ENCODE measurements around the gene AAK1. TPM values are rescaled to one million over a fixed set of nuclear protein-coding genes. Genes with fewer than 3 reads are reported as not detected.

AAK1 gene
- total RNA-seq (2014; rRNA removed) (46.8 and 47.9 TPM in 2 replicates), Bru-seq, nascent RNA (percentile 92 among the genes with signal in this experiment), BruChase-seq, experiment 1, labeled RNA remaining after a 6-hour chase (percentile 82 among the genes with signal in this experiment), BruChase-seq, experiment 2, labeled RNA remaining after a 2-hour chase (percentile 83 among the genes with signal in this experiment)
- long read RNA-seq, transcript AAK1-208 (2 exons, 453 nt): major isoform, 10 of 68 reads
- long read RNA-seq, partial matches to known transcripts: 3 of 68 reads
- long read RNA-seq, other reads (novel, unspliced or antisense): 53 of 68 reads

GRCh38 chr2:69643602-69644505 is at the start of gene AAK1:
Gene AAK1 (minus strand): TSS chr2:69643739. CDS start chr2:69643040, 699 bp downstream.
- TSS peak; percentile 60 for BruUV-seq (replicated peaks)
- TF ChIP-seq EZH2phosphoT487 (IDR thresholded peaks at IDR 0.05; ENCODE audit: borderline replicate concordance, low read length) (no peak), EZH2 (IDR thresholded peaks at IDR 0.05; ENCODE audit: low read length, unreplicated experiment) (no peak)
- H3K79me2 ChIP-seq (ENCODE audit: low read length): peaks cover 58% of the 10 kb centered on the region

GRCh38 chr2:69692424-69692823 is 48.9 kb upstream of the AAK1 start:
- peak; percentile 89 for DNase-seq
- Histone ChIP-seq H3K4me3 (ENCODE audit: low read length) (no peak overlapping the region), H3K4me1 (ENCODE audit: insufficient read depth, low read length) (peaks cover 43% of the 10 kb centered on the region), H3K9me2 (replicated peaks; ENCODE audit: low read length) (no peaks in the 10 kb centered on the region), H3K79me2 (ENCODE audit: low read length) (no peaks in the 10 kb centered on the region), H3K9me3 (ENCODE audit: low read length) (no peaks in the 10 kb centered on the region), H3K27me3 (ENCODE audit: low read length) (no peaks in the 10 kb centered on the region), H3K9ac (ENCODE audit: low read length) (no peak overlapping the region), H3K27ac (ENCODE audit: low read length) (peak overlapping the region; percentile 51), H4K20me1 (ENCODE audit: low read length) (no peaks in the 10 kb centered on the region), H3K4me2 (ENCODE audit: low read length) (peak overlapping the region; percentile 42; the same call in 1 of the 2 replicates), H2AFZ (ENCODE audit: low read length) (no peak overlapping the region), H3F3A (ENCODE audit: low read length, unreplicated experiment) (peaks cover 5% of the 10 kb centered on the region), H3K36me3 (ENCODE audit: low read depth, low read length) (no peaks in the 10 kb centered on the region)
- BruUV-seq (replicated peaks): no TSS peak
- ATAC-seq: peak; percentile 50
- intact Hi-C loops (cut with micrococcal nuclease): no loop called here
- ChIA-PET CTCF (no interaction called here), POLR2A (ENCODE audit: unreplicated experiment) (no interaction called here)
- TF ChIP-seq CTCF (conservative IDR thresholded peaks at IDR 0.05; ENCODE audit: low read depth, low read length) (no peak), EZH2 (IDR thresholded peaks at IDR 0.05; ENCODE audit: low read length, unreplicated experiment) (no peak), EZH2phosphoT487 (IDR thresholded peaks at IDR 0.05; ENCODE audit: borderline replicate concordance, low read length) (no peak)

More at GRCh38 chr2:69643602-69644505, at the start of gene AAK1:
- 0 out of 2 replicates have a peak, but pooled peaks cover 3% of the 10 kb centered on the region for H3K36me3 ChIP-seq (ENCODE audit: low read depth, low read length)
- no peaks in the 10 kb centered on the region for H3K9me3 ChIP-seq (ENCODE audit: low read length)
- peak within 1 kb of the TSS; percentile 93 for H3K9ac ChIP-seq (ENCODE audit: low read length)
- peak; percentile 75 for ATAC-seq
- DNase-seq: peak; percentile 86
- CTCF ChIA-PET: interaction anchor here (0.6 kb wide), 1 partner anchor 17 kb away, joined by 5 read pairs; no protein-coding TSS in a partner anchor
- H4K20me1 ChIP-seq (ENCODE audit: low read length): peaks cover 7% of the 10 kb centered on the region
- peaks cover 37% of the 10 kb centered on the region for H3K4me1 ChIP-seq (ENCODE audit: insufficient read depth, low read length)
- no peaks in the 10 kb centered on the region for H3K9me2 ChIP-seq (replicated peaks; ENCODE audit: low read length)
- peak within 1 kb of the TSS; percentile 89 for H3K4me3 ChIP-seq (ENCODE audit: low read length)
- H3K4me2 ChIP-seq (ENCODE audit: low read length): peak within 1 kb of the TSS; percentile 89
- POLR2A ChIA-PET (ENCODE audit: unreplicated experiment): interaction anchor here (1.2 kb wide), 1 partner anchor 52 kb away, joined by 4 read pairs; no protein-coding TSS in a partner anchor
- H3K27ac ChIP-seq (ENCODE audit: low read length): peak within 1 kb of the TSS; percentile 94
- H3F3A ChIP-seq (ENCODE audit: low read length, unreplicated experiment): no peaks in the 10 kb centered on the region
- intact Hi-C loops (cut with micrococcal nuclease): loop anchor here (1.0 to 5.0 kb wide), 5 partner anchors 33 to 83 kb away; no protein-coding TSS in a partner anchor
- H2AFZ ChIP-seq (ENCODE audit: low read length): peak within 1 kb of the TSS; percentile 94
- H3K27me3 ChIP-seq (ENCODE audit: low read length): no peaks in the 10 kb centered on the region

GRCh38 chr2:69689969-69690368 is 46.4 kb upstream of the AAK1 start:
- H3K4me3 ChIP-seq (ENCODE audit: low read length): no peak overlapping the region
- ATAC-seq (no peak), DNase-seq (no peak)
- H3F3A ChIP-seq (ENCODE audit: low read length, unreplicated experiment): peaks cover 1% of the 10 kb centered on the region
- no peaks in the 10 kb centered on the region for H3K36me3 ChIP-seq (ENCODE audit: low read depth, low read length)
- no TSS peak for BruUV-seq (replicated peaks)
- no peak overlapping the region for H3K4me2 ChIP-seq (ENCODE audit: low read length)
- H3K9me3 ChIP-seq (ENCODE audit: low read length): no peaks in the 10 kb centered on the region
- H3K27me3 ChIP-seq (ENCODE audit: low read length): no peaks in the 10 kb centered on the region
- CTCF ChIA-PET: no interaction called here
- H3K9me2 ChIP-seq (replicated peaks; ENCODE audit: low read length): no peaks in the 10 kb centered on the region
- intact Hi-C loops (cut with micrococcal nuclease): no loop called here
- H4K20me1 ChIP-seq (ENCODE audit: low read length): no peaks in the 10 kb centered on the region
- H3K9ac ChIP-seq (ENCODE audit: low read length): no peak overlapping the region
- H3K79me2 ChIP-seq (ENCODE audit: low read length): no peaks in the 10 kb centered on the region
- TF ChIP-seq EZH2phosphoT487 (IDR thresholded peaks at IDR 0.05; ENCODE audit: borderline replicate concordance, low read length) (no peak), CTCF (conservative IDR thresholded peaks at IDR 0.05; ENCODE audit: low read depth, low read length) (no peak), EZH2 (IDR thresholded peaks at IDR 0.05; ENCODE audit: low read length, unreplicated experiment) (no peak)
- no peak overlapping the region for H2AFZ ChIP-seq (ENCODE audit: low read length)
- peaks cover 38% of the 10 kb centered on the region for H3K4me1 ChIP-seq (ENCODE audit: insufficient read depth, low read length)
- no peak overlapping the region for H3K27ac ChIP-seq (ENCODE audit: low read length)
- POLR2A ChIA-PET (ENCODE audit: unreplicated experiment): no interaction called here
